GM15510 (cell line): Measurements from ENCODE around the gene CEP170B.

ENCODE experiments used
- POLR2A ChIP-seq: IDR thresholded peaks from 3 replicates; pipeline ENCODE4 v1.6.1; 2011; ENCODE audit warnings: borderline replicate concordance; ENCODE audit not compliant: insufficient read length; ENCODE audit errors: extremely low read depth

The CEP170B gene

GRCh38 chr14:104865081-104865630 is at the start of gene CEP170B:
TSS of gene CEP170B (plus strand) at chr14:104865268. CDS start at chr14:104868451, 3,183 bp downstream.
- TF ChIP-seq POLR2A, result no peak

GRCh38 chr14:104816616-104816884 is 48.5 kb upstream of the CEP170B start:
- no peak for TF ChIP-seq POLR2A

GRCh38 chr14:104817930-104818713 is 46.9 kb upstream of the CEP170B start:
- no peak for TF ChIP-seq POLR2A

- TF ChIP-seq POLR2A, result no peak
Measured at GRCh38 chr14:104818714-104819161, 46.3 kb upstream of the CEP170B start.

- no peak for TF ChIP-seq POLR2A
Measured at GRCh38 chr14:104819361-104819781, 45.7 kb upstream of the CEP170B start.

GRCh38 chr14:104820669-104821228 is 44.3 kb upstream of the CEP170B start:
- no peak for TF ChIP-seq POLR2A

GRCh38 chr14:104821229-104821945 is 43.7 kb upstream of the CEP170B start:
- no peak for TF ChIP-seq POLR2A

- no peak for TF ChIP-seq POLR2A
Measured at GRCh38 chr14:104821971-104822608, 43.0 kb upstream of the CEP170B start.

- TF ChIP-seq POLR2A, result no peak
Measured at GRCh38 chr14:104822821-104823615, 42.0 kb upstream of the CEP170B start.

GRCh38 chr14:104824353-104824997 is 40.6 kb upstream of the CEP170B start:
- no peak for TF ChIP-seq POLR2A

- TF ChIP-seq POLR2A, result no peak
Measured at GRCh38 chr14:104826189-104826860, 38.7 kb upstream of the CEP170B start.

- TF ChIP-seq POLR2A, result no peak
Measured at GRCh38 chr14:104826861-104827176, 38.2 kb upstream of the CEP170B start.
